CD14-positive monocyte (primary cell): ENCODE measurements around the gene XPO4. TPM values are rescaled to one million over a fixed set of nuclear protein-coding genes. Genes with fewer than 3 reads are reported as not detected.

Experiments used
- DNase-seq, 3 donors: peaks; one replicate each; pipeline ENCODE4 v3.0.0-alpha.2; 2011 to 2022
- H2AFZ ChIP-seq: 2 replicates; pipeline ENCODE4 v1.6.0; 2012; ENCODE audit warnings: mild to moderate bottlenecking, low read depth, low read length, inconsistent platforms; ENCODE audit not compliant: insufficient read depth, poor library complexity, severe bottlenecking
- H3K27ac ChIP-seq, 2 donors: 1 replicate in 1 of 2; 2 replicates in 1 of 2; pipeline ENCODE4 v1.5.1; 2012 to 2013; ENCODE audit warnings: low read length in 2 of 2, control low read depth in 1 of 2, inconsistent platforms in 1 of 2, low read depth in 1 of 2, mild to moderate bottlenecking in 1 of 2
- H3K27me3 ChIP-seq, 2 donors: one replicate each; pipeline versions ENCODE4 v1.6.0 to v1.6.1; 2011 to 2013; ENCODE audit warnings: low read length in 2 of 2; ENCODE audit not compliant: control insufficient read depth in 2 of 2, insufficient read depth in 2 of 2
- H3K36me3 ChIP-seq, 2 donors: replicated peaks in 1 of 2; 1 replicate in 1 of 2; 2 replicates in 1 of 2; pipeline versions ENCODE4 v1.5.1 to v1.6.1; 2012 to 2013; ENCODE audit warnings: low read length in 2 of 2, control low read depth in 1 of 2, inconsistent platforms in 1 of 2, mild to moderate bottlenecking in 1 of 2; ENCODE audit not compliant: insufficient read depth in 2 of 2, control insufficient read depth in 1 of 2
- H3K4me1 ChIP-seq, 2 donors: 1 replicate in 1 of 2; 2 replicates in 1 of 2; pipeline versions ENCODE4 v1.5.1 to v1.6.1; 2012 to 2013; ENCODE audit warnings: low read length in 2 of 2, control low read depth in 1 of 2, inconsistent platforms in 1 of 2, mild to moderate bottlenecking in 1 of 2, moderate library complexity in 1 of 2; ENCODE audit not compliant: insufficient read depth in 2 of 2, control insufficient read depth in 1 of 2
- H3K4me2 ChIP-seq: replicated peaks from 2 replicates; pipeline ENCODE3; 2012; ENCODE audit warnings: low read length, moderate library complexity, mild to moderate bottlenecking; ENCODE audit not compliant: poor library complexity, severe bottlenecking; ENCODE audit errors: extremely low read depth
- H3K4me3 ChIP-seq, 3 experiments: fragments of 200-600 bp in 1 of 3; sonication (generic) in 1 of 3; replicated peaks in 1 of 3; 1 replicate in 2 of 3; 2 replicates in 1 of 3; pipeline ENCODE4 v1.5.1; 2011 to 2013; ENCODE audit warnings: low read length in 3 of 3, mild to moderate bottlenecking in 3 of 3, control low read depth in 2 of 3, low read depth in 2 of 3, inconsistent platforms in 1 of 3, moderate library complexity in 1 of 3
- H3K79me2 ChIP-seq: 2 replicates; pipeline ENCODE4 v1.6.0; 2012; ENCODE audit warnings: mild to moderate bottlenecking, control low read depth, inconsistent platforms, low read length, moderate library complexity; ENCODE audit not compliant: insufficient read depth
- H3K9ac ChIP-seq: 2 replicates; pipeline ENCODE4 v1.6.0; 2017; ENCODE audit warnings: low read length, mild to moderate bottlenecking; ENCODE audit not compliant: insufficient read depth, poor library complexity, severe bottlenecking
- H3K9me3 ChIP-seq, 2 donors: replicated peaks in 1 of 2; 1 replicate in 1 of 2; 2 replicates in 1 of 2; pipeline versions ENCODE4 v1.5.1 to v1.6.1; 2012 to 2013; ENCODE audit warnings: low read length in 2 of 2, control low read depth in 1 of 2; ENCODE audit not compliant: control insufficient read depth in 1 of 2, insufficient read depth in 1 of 2
- H4K20me1 ChIP-seq: 2 replicates; pipeline ENCODE4 v1.6.0; 2012; ENCODE audit warnings: mild to moderate bottlenecking, low read length, control low read depth, moderate library complexity; ENCODE audit not compliant: insufficient read depth
- H3K27ac Mint-ChIP-seq, 7 donors: one replicate each; pipeline ENCODE4 v1.8.0; 2020; ENCODE audit warnings: mild to moderate bottlenecking in 7 of 7, mixed read lengths in 7 of 7, moderate library complexity in 6 of 7, inconsistent platforms in 2 of 7
- H3K27me3 Mint-ChIP-seq, 3 donors: one replicate each; pipeline ENCODE4 v1.8.0; 2021 to 2022; ENCODE audit warnings: low read depth in 3 of 3, mild to moderate bottlenecking in 3 of 3, mixed read lengths in 3 of 3, moderate library complexity in 3 of 3, inconsistent platforms in 1 of 3
- H3K36me3 Mint-ChIP-seq, 2 donors: one replicate each; pipeline ENCODE4 v1.8.0; 2020; ENCODE audit warnings: mixed read lengths in 2 of 2, inconsistent platforms in 1 of 2, mild to moderate bottlenecking in 1 of 2
- H3K4me1 Mint-ChIP-seq: one replicate; pipeline ENCODE4 v1.8.0; 2020; ENCODE audit warnings: mild to moderate bottlenecking, mixed read lengths
- H3K4me3 Mint-ChIP-seq, 2 donors: one replicate each; pipeline ENCODE4 v1.8.0; 2020; ENCODE audit warnings: mild to moderate bottlenecking in 2 of 2, mixed read lengths in 2 of 2, moderate library complexity in 1 of 2
- H3K9me3 Mint-ChIP-seq, 7 donors: one replicate each; pipeline ENCODE4 v1.8.0; 2020 to 2022; ENCODE audit warnings: mixed read lengths in 7 of 7, mild to moderate bottlenecking in 6 of 7, moderate library complexity in 6 of 7, inconsistent platforms in 2 of 7
- WGBS: methylation state at CpG from one replicate; pipeline ENCODE4 v1.1.5; 2013; ENCODE audit warnings: missing lambda C conversion rate; ENCODE audit not compliant: insufficient coverage; 5-methylcytosine and 5-hydroxymethylcytosine counted together
- intact Hi-C, 2 donors: fragments of 100-400 bp; cut with micrococcal nuclease; formaldehyde crosslinking; loops; one replicate each; pipeline versions ENCODE4 v1.15.0 to v1.15.1; 2023
- polyA plus RNA-seq, 3 donors: library from polyadenylated mRNA; depleted of rRNA in 1 of 3; unstranded in 2 of 3; stranded (reverse) in 1 of 3; fragments of 300-500 nt in 2 of 3; fragments of >200 nt in 1 of 3; fragmentation: Illumina TruSeq in 2 of 3; gene quantifications; 1 replicate in 2 of 3; 2 replicates in 1 of 3; pipeline ENCODE4 v1.2.3, GENCODE V29; 2012 to 2021
- TF ChIP-seq, protein P1 (sequence below): fragments of 200-600 bp; IDR thresholded peaks from one replicate; pipeline ENCODE4 v1.8.0; 2022; ENCODE audit warnings: antibody characterized with exemption, mild to moderate bottlenecking

Gene XPO4
- polyA plus RNA-seq, 3 donors, result 2.9 to 4.4 (median 4.0) TPM

DNA sequence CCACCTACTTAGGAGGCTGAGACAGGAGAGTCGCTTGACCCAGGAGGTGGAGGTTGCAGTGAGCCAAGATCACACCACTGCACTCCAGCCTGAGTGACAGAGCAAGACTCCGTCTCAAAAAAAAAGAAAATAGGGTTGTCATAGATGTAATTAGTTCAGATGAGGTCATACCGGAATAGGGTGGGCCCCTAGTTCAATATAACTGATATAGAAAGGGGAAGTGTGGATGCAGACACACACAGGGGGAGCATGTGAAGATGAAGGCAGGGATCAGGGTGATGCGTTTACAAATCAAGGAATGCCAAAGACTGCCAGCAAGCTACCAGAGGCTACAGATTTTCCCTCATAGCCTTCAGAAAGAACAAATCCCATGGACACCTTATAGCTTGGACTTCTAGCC is 104.5 kb downstream of the XPO4 start:
- Histone ChIP-seq H3K36me3 (peaks cover 33 to 63% of the 10 kb centered on the region in 2 donors), H3K27me3 (no peaks in the 10 kb centered on the region), H2AFZ (no peak overlapping the region), H3K9ac (no peak overlapping the region), H3K9me3 (no peaks in the 10 kb centered on the region), H3K27ac (peak overlapping the region in 1 of 2 donors; percentile 12), H4K20me1 (no peaks in the 10 kb centered on the region), H3K4me3 (no peak overlapping the region), H3K4me2 (no peak overlapping the region), H3K79me2 (no peaks in the 10 kb centered on the region), H3K4me1 (peaks cover 13 to 16% of the 10 kb centered on the region in 2 donors)
- Mint-ChIP-seq H3K9me3 (no peaks in the 10 kb centered on the region), H3K4me3 (no peak overlapping the region), H3K27ac (peak overlapping the region in 6 of 7 donors; percentile 15 to 72 (median 42)), H3K27me3 (no peaks in the 10 kb centered on the region), H3K36me3 (peaks cover 54 to 60% of the 10 kb centered on the region in 2 donors), H3K4me1 (peaks cover 23% of the 10 kb centered on the region)
- intact Hi-C loops, result no loop called here
- TF ChIP-seq, protein P1, sequence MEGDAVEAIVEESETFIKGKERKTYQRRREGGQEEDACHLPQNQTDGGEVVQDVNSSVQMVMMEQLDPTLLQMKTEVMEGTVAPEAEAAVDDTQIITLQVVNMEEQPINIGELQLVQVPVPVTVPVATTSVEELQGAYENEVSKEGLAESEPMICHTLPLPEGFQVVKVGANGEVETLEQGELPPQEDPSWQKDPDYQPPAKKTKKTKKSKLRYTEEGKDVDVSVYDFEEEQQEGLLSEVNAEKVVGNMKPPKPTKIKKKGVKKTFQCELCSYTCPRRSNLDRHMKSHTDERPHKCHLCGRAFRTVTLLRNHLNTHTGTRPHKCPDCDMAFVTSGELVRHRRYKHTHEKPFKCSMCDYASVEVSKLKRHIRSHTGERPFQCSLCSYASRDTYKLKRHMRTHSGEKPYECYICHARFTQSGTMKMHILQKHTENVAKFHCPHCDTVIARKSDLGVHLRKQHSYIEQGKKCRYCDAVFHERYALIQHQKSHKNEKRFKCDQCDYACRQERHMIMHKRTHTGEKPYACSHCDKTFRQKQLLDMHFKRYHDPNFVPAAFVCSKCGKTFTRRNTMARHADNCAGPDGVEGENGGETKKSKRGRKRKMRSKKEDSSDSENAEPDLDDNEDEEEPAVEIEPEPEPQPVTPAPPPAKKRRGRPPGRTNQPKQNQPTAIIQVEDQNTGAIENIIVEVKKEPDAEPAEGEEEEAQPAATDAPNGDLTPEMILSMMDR, result no peak
- DNase-seq, result peak in 1 of 3 donors; percentile 20
- 56% methylated on average over 3 of the region's 4 CpGs for WGBS

DNA sequence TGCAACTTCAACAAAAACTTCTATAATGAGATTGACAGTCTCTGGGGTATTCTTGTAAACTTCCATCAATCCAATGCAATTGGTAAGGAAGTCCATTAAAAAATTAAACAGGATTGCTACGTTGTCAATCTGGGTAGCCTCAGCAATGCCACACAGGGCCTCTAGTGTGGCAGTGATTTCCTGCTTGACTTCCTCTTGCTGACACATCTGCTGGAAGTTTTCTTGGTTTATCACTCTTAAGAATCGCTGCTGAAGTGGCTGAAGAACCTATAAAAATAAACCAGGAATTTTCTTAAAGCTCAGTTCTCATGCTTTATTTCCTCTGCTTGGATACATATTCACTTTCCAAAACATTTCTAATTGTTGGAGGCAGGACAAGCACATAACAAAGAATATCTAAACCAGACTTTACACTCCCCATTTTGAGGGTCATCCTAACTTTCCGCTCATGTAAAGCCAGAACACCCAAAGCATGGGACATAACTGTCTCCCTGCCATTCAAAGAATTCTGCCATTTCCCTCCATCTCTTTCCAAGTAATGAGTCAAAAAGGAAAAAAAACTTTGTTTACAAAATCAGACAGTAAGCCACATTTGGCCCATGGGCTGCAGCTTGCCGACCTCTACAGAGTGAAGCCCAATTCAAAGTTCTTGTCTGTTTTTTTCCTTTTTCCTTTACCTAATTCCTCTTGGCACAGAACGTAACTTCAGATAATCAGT is 105.6 kb downstream of the XPO4 start:
- Histone ChIP-seq H4K20me1 (no peaks in the 10 kb centered on the region), H3K27ac (no peak overlapping the region), H3K4me3 (no peak overlapping the region), H2AFZ (no peak overlapping the region), H3K79me2 (no peaks in the 10 kb centered on the region), H3K4me2 (no peak overlapping the region), H3K27me3 (no peaks in the 10 kb centered on the region), H3K9ac (no peak overlapping the region), H3K36me3 (peaks cover 34 to 68% of the 10 kb centered on the region in 2 donors), H3K4me1 (peaks cover 11 to 16% of the 10 kb centered on the region in 2 donors), H3K9me3 (no peaks in the 10 kb centered on the region)
- peak in 1 of 3 donors; percentile 5 for DNase-seq
- 50% methylated on average over 2 of the region's 5 CpGs for WGBS
- Mint-ChIP-seq H3K4me3 (no peak overlapping the region), H3K9me3 (no peaks in the 10 kb centered on the region), H3K27me3 (no peaks in the 10 kb centered on the region), H3K36me3 (peaks cover 60 to 61% of the 10 kb centered on the region in 2 donors), H3K27ac (peak overlapping the region in 2 of 7 donors; percentile 2 to 5), H3K4me1 (peaks cover 19% of the 10 kb centered on the region)
- TF ChIP-seq, protein P1, result no peak
- intact Hi-C loops, result no loop called here
